Endothelial cell of umbilical vein (primary cell): ENCODE measurements around the gene TRAIP. TPM values are rescaled to one million over a fixed set of nuclear protein-coding genes. Genes with fewer than 3 reads are reported as not detected.

Experiments used
- BruUV-seq: library from RNA; stranded (reverse); fragments of 400-500 nt; replicated peaks from 2 replicates; lab custom pipeline; 2021; lab: Mats Ljungman, UMichigan
- CTCF ChIA-PET: fragments of 300-600, 350-600 bp; sonication (Branson Sonifier 250); formaldehyde crosslinking; loops from one replicate; lab custom pipeline; 2021; ENCODE audit warnings: antibody characterized with exemption, inconsistent platforms; lab: Charles Lee
- POLR2A ChIA-PET: fragments of 300-600, 350-600 bp; sonication (Branson Sonifier 250); formaldehyde crosslinking; loops from one replicate; lab custom pipeline; 2021; ENCODE audit warnings: antibody characterized with exemption, inconsistent platforms; lab: Charles Lee
- DNase-seq: peaks from one replicate; pipeline ENCODE4 v3.0.0-alpha.2; 2011; ENCODE audit warnings: low read depth, low spot score
- FAIRE-seq: peaks from 2 replicates; lab custom pipeline; 2011; peaks lifted over from hg19 to GRCh38; lab: Jason Lieb, UNC
- H2AFZ ChIP-seq: 2 replicates; pipeline ENCODE4 v1.6.0; 2012; ENCODE audit warnings: low read depth, low read length, control low read depth, inconsistent platforms
- H3K27ac ChIP-seq: 2 replicates; pipeline ENCODE4 v1.5.1; 2011; ENCODE audit warnings: low read depth, mild to moderate bottlenecking, control low read depth, low read length, moderate library complexity; ENCODE audit not compliant: insufficient read depth
- H3K27me3 ChIP-seq, 2 experiments: 2 replicates each; pipeline versions ENCODE4 v1.6.0 to v1.6.1; 2011; ENCODE audit warnings: low read length in 2 of 2, mixed read lengths in 1 of 2; ENCODE audit not compliant: control insufficient read depth in 2 of 2, insufficient read depth in 2 of 2
- H3K36me3 ChIP-seq, 2 experiments: 2 replicates in 1 of 2; 3 replicates in 1 of 2; pipeline ENCODE4 v1.5.1; 2011; ENCODE audit warnings: low read length in 2 of 2, mild to moderate bottlenecking in 1 of 2, moderate library complexity in 1 of 2; ENCODE audit not compliant: control insufficient read depth in 2 of 2, insufficient read depth in 2 of 2; ENCODE audit errors: extremely low read depth in 1 of 2
- H3K4me1 ChIP-seq: 3 replicates; pipeline ENCODE4 v1.5.1; 2011; ENCODE audit warnings: mild to moderate bottlenecking, low read length; ENCODE audit not compliant: control insufficient read depth, insufficient read depth; ENCODE audit errors: extremely low read depth
- H3K4me2 ChIP-seq: 2 replicates; pipeline ENCODE4 v1.6.1; 2011; ENCODE audit warnings: low read length, control low read depth, mixed read lengths; ENCODE audit not compliant: insufficient read depth
- H3K4me3 ChIP-seq, 3 experiments: fragments of 200-600 bp in 1 of 3; sonication (generic), shearing (Covaris generic) in 1 of 3; replicated peaks in 1 of 3; 2 replicates each; pipeline ENCODE4 v1.5.1; 2011 to 2016; ENCODE audit warnings: control low read depth in 3 of 3, low read length in 3 of 3, mild to moderate bottlenecking in 2 of 3, inconsistent platforms in 1 of 3, low read depth in 1 of 3, moderate library complexity in 1 of 3; ENCODE audit not compliant: insufficient read depth in 1 of 3
- H3K79me2 ChIP-seq: 2 replicates; pipeline ENCODE4 v1.6.0; 2012; ENCODE audit warnings: low read length, inconsistent platforms; ENCODE audit not compliant: control insufficient read depth, insufficient read depth
- H3K9ac ChIP-seq: replicated peaks from 2 replicates; pipeline ENCODE3; 2011; ENCODE audit warnings: low read length, control low read depth; ENCODE audit not compliant: insufficient read depth; ENCODE audit errors: extremely low read depth
- H3K9me1 ChIP-seq: replicated peaks from 3 replicates; pipeline ENCODE4 v1.6.0; 2011; ENCODE audit warnings: mild to moderate bottlenecking, low read length; ENCODE audit not compliant: control insufficient read depth, insufficient read depth; ENCODE audit errors: extremely low read depth
- H3K9me3 ChIP-seq: replicated peaks from 2 replicates; pipeline ENCODE4 v1.5.1; 2012; ENCODE audit warnings: low read length, inconsistent platforms; ENCODE audit not compliant: control insufficient read depth, insufficient read depth
- H4K20me1 ChIP-seq: replicated peaks from 2 replicates; pipeline ENCODE3; 2011; ENCODE audit warnings: mild to moderate bottlenecking, low read length; ENCODE audit not compliant: control insufficient read depth, insufficient read depth; ENCODE audit errors: extremely low read depth
- CTCF ChIP-seq, 2 donors: IDR thresholded peaks; 1 replicate in 1 of 2; 2 replicates in 1 of 2; pipeline ENCODE4 v1.5.1; 2011; ENCODE audit warnings: low read length in 2 of 2, mild to moderate bottlenecking in 2 of 2, moderate library complexity in 2 of 2, control low read depth in 1 of 2, inconsistent platforms in 1 of 2, low read depth in 1 of 2; ENCODE audit not compliant: insufficient read depth in 1 of 2; ENCODE audit errors: extremely low read depth in 1 of 2
- EZH2 ChIP-seq: IDR thresholded peaks from 2 replicates; pipeline ENCODE4 v1.6.1; 2012; ENCODE audit warnings: borderline replicate concordance, low read depth, mild to moderate bottlenecking, moderate library complexity, low read length, inconsistent platforms; ENCODE audit not compliant: severe bottlenecking
- FOS ChIP-seq: IDR thresholded peaks from 2 replicates; pipeline ENCODE4 v1.6.1; 2011; ENCODE audit warnings: mild to moderate bottlenecking, low read length, moderate library complexity, borderline replicate concordance; ENCODE audit not compliant: insufficient read depth
- GATA2 ChIP-seq: IDR thresholded peaks from 2 replicates; pipeline ENCODE4 v1.7.0; 2011; ENCODE audit warnings: low read depth, mild to moderate bottlenecking, moderate library complexity, mixed read lengths, low read length; ENCODE audit not compliant: insufficient read length, insufficient read depth
- JUN ChIP-seq: IDR thresholded peaks from 2 replicates; pipeline ENCODE4 v1.6.1; 2011; ENCODE audit warnings: borderline replicate concordance, low read depth; ENCODE audit not compliant: insufficient read length, insufficient read depth
- MAX ChIP-seq: IDR thresholded peaks from 2 replicates; pipeline ENCODE4 v1.6.1; 2011; ENCODE audit not compliant: insufficient read depth, insufficient read length
- MYC ChIP-seq: IDR thresholded peaks from one replicate; pipeline ENCODE4 v1.6.1; 2011; ENCODE audit warnings: mild to moderate bottlenecking, low read depth, low read length
- POLR2A ChIP-seq: IDR thresholded peaks from 2 replicates; pipeline ENCODE4 v1.6.1; 2012; ENCODE audit warnings: low read depth, mild to moderate bottlenecking, control low read depth, low read length
- POLR2AphosphoS5 ChIP-seq: IDR thresholded peaks from 2 replicates; pipeline ENCODE4 v1.6.1; 2012; ENCODE audit warnings: low read depth, mild to moderate bottlenecking, control low read depth, low read length, moderate library complexity; ENCODE audit not compliant: insufficient read depth
- dilution Hi-C: fragments of 300-500 bp; cut with MboI; formaldehyde crosslinking; loops from one replicate; pipeline ENCODE4 v1.15.0; 2019; ENCODE audit warnings: low sequenced_read_pairs; ENCODE audit not compliant: extremely low pct_ligation_motif_present
- intact Hi-C: fragments of 100-400 bp; cut with micrococcal nuclease; formaldehyde crosslinking; loops from one replicate; pipeline ENCODE4 v1.10.0; 2022
- polyA plus RNA-seq, 4 experiments: library from polyadenylated mRNA; depleted of rRNA in 3 of 4; stranded (reverse) in 3 of 4; unstranded in 1 of 4; fragments of >200 nt; gene quantifications; 2 replicates each; pipeline versions ENCODE4 v1.2.1 to v1.2.3, GENCODE V29; 2011 to 2012; ENCODE audit warnings: missing spikeins in 1 of 4
- total RNA-seq: library from RNA; stranded (reverse); gene quantifications from 2 replicates; pipeline ENCODE4 v1.2.3, GENCODE V29; 2021

The TRAIP gene
- total and polyA plus RNA-seq, 2 donors (not counting 3 experiments of a cell fraction or from before 2014, with no cell fraction given) = 9.5 to 13.4 TPM

- CTCF ChIA-PET = no interaction called here
- POLR2A ChIA-PET = no interaction called here
These were observed 68.3 kb downstream of the TRAIP start for GRCh38 chr3:49788056-49788455.

GRCh38 chr3:49787536-49787935, 68.8 kb downstream of the TRAIP start:
- no peak overlapping the region for H2AFZ ChIP-seq
- H4K20me1 ChIP-seq = no peaks in the 10 kb centered on the region
- dilution Hi-C loops (no loop called here), intact Hi-C loops (loop anchor here (5.0 kb wide), 1 partner anchor 235 kb away; the partner anchor contains the start of gene BSN)
- H3K4me2 ChIP-seq = no peak overlapping the region
- peaks cover 0 to 3% of the 10 kb centered on the region in 2 experiments for H3K36me3 ChIP-seq
- TF ChIP-seq MAX = no peak
- TF ChIP-seq CTCF (IDR thresholded peaks at IDR 0.05; ENCODE audit: extremely low read depth in 1 of 2, insufficient read depth in 1 of 2, low read depth in 1 of 2, low read length in 2 of 2) = no peak
- no peak for TF ChIP-seq EZH2
- TF ChIP-seq POLR2AphosphoS5 = no peak
- no peak for TF ChIP-seq POLR2A
- TF ChIP-seq MYC = no peak
- no peak for TF ChIP-seq JUN
- TF ChIP-seq FOS = no peak
- no peak for TF ChIP-seq GATA2
- no peaks in the 10 kb centered on the region for H3K27me3 ChIP-seq
- POLR2A ChIA-PET = no interaction called here
- no peak for DNase-seq
- H3K79me2 ChIP-seq = peaks cover 31% of the 10 kb centered on the region
- no peak overlapping the region for H3K9ac ChIP-seq
- H3K9me1 ChIP-seq = no peaks in the 10 kb centered on the region
- H3K4me3 ChIP-seq = no peak overlapping the region
- BruUV-seq = no TSS peak
- H3K27ac ChIP-seq = no peak overlapping the region
- no peaks in the 10 kb centered on the region for H3K9me3 ChIP-seq
- CTCF ChIA-PET = interaction anchor here (1.9 kb wide), 1 partner anchor 15 kb away, joined by 11 read pairs; the partner anchor contains the start of gene INKA1
- peaks cover 11% of the 10 kb centered on the region for H3K4me1 ChIP-seq
- FAIRE-seq = peak; percentile 73

More at GRCh38 chr3:49788056-49788455, 68.3 kb downstream of the TRAIP start:
- H3K4me2 ChIP-seq = no peak overlapping the region
- no peak for DNase-seq
- intact Hi-C loops = loop anchor here (5.0 kb wide), 1 partner anchor 236 kb away; the partner anchor contains the start of gene BSN
- H3K9ac ChIP-seq = no peak overlapping the region
- H4K20me1 ChIP-seq = no peaks in the 10 kb centered on the region
- no peak overlapping the region for H2AFZ ChIP-seq
- H3K4me3 ChIP-seq = no peak overlapping the region
- H3K9me1 ChIP-seq = no peaks in the 10 kb centered on the region
- dilution Hi-C loops = no loop called here
- H3K4me1 ChIP-seq = peaks cover 11% of the 10 kb centered on the region
- H3K27me3 ChIP-seq = no peaks in the 10 kb centered on the region
- TF ChIP-seq GATA2 (no peak), MYC (no peak)
- H3K9me3 ChIP-seq = no peaks in the 10 kb centered on the region
- FAIRE-seq = no peak
- no TSS peak for BruUV-seq
- H3K36me3 ChIP-seq = peaks cover 0 to 2% of the 10 kb centered on the region in 2 experiments
- H3K27ac ChIP-seq = no peak overlapping the region
- peaks cover 28% of the 10 kb centered on the region for H3K79me2 ChIP-seq
